Loucy (cell line): ENCODE measurements around the gene UXT.

Experiments
- EZH2phosphoT487 ChIP-seq: fragments of 200-600 bp; IDR thresholded peaks from 2 replicates; pipeline ENCODE4 v1.6.1; 2018; ENCODE audit warnings: antibody characterized with exemption, mild to moderate bottlenecking, moderate library complexity, borderline replicate concordance
- TF ChIP-seq, protein P1 (sequence below): fragments of 200-600 bp; sonication (generic); conservative IDR thresholded peaks from 2 replicates; pipeline ENCODE4 v1.5.1; 2014; ENCODE audit warnings: mild to moderate bottlenecking, antibody characterized with exemption, low read length

DNA sequence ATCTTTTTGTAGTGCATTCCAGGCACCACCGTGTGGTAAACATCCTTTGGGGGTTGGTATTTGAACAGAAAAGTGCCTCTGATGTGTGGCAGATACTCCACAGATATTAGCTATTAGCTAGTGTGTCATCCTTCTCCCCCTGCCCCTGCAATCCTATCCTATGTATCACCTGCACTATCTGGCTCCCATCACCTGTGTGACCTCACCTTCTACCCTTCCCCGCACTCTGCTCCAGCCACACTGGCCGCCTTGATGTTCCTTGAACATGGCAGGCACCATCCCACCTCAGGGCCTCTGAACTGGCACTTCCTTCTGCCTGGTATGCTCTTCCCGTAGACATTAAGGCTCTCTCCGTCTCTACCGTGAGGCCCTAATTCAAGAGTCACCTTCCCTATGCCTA is 12.3 kb downstream of the UXT start:
- TF ChIP-seq, protein P1, sequence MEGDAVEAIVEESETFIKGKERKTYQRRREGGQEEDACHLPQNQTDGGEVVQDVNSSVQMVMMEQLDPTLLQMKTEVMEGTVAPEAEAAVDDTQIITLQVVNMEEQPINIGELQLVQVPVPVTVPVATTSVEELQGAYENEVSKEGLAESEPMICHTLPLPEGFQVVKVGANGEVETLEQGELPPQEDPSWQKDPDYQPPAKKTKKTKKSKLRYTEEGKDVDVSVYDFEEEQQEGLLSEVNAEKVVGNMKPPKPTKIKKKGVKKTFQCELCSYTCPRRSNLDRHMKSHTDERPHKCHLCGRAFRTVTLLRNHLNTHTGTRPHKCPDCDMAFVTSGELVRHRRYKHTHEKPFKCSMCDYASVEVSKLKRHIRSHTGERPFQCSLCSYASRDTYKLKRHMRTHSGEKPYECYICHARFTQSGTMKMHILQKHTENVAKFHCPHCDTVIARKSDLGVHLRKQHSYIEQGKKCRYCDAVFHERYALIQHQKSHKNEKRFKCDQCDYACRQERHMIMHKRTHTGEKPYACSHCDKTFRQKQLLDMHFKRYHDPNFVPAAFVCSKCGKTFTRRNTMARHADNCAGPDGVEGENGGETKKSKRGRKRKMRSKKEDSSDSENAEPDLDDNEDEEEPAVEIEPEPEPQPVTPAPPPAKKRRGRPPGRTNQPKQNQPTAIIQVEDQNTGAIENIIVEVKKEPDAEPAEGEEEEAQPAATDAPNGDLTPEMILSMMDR: no peak
- no peak for TF ChIP-seq EZH2phosphoT487
